HEK293 (cell line): ENCODE data around the gene TRAPPC4.

Experiments used
- CTCF ChIA-PET: fragments of 350-600 bp; formaldehyde crosslinking; extraction: SDS; loops from one replicate; lab custom pipeline; 2021; ENCODE audit warnings: antibody characterized with exemption; lab: Yijun Ruan, JAX
- POLR2A ChIA-PET: fragments of 300-600 bp; formaldehyde crosslinking; extraction: SDS; loops from one replicate; lab custom pipeline; 2020; ENCODE audit warnings: antibody characterized with exemption, inconsistent platforms; lab: Yijun Ruan, JAX
- H3K27ac ChIP-seq: fragments of 200-500 bp; sonication (Bioruptor generic); 2 replicates; pipeline ENCODE4 v1.5.1; 2014; ENCODE audit warnings: low read depth, low read length, control low read depth, inconsistent platforms; ENCODE audit errors: extremely low read depth
- H3K36me3 ChIP-seq, 2 experiments: fragments of 200-500 bp in 1 of 2; sonication (Bioruptor generic) in 1 of 2; 1 replicate in 1 of 2; 2 replicates in 1 of 2; pipeline ENCODE4 v1.5.1; 2014 to 2017; ENCODE audit warnings: inconsistent platforms in 2 of 2, low read length in 2 of 2; ENCODE audit not compliant: control insufficient read depth in 2 of 2, insufficient read depth in 1 of 2
- H3K4me1 ChIP-seq: fragments of 200-500 bp; sonication (Bioruptor generic); 2 replicates; pipeline ENCODE4 v1.5.1; 2014; ENCODE audit warnings: mild to moderate bottlenecking, low read length, inconsistent platforms; ENCODE audit not compliant: control insufficient read depth, insufficient read depth
- H3K4me3 ChIP-seq: 2 replicates; pipeline ENCODE4 v1.5.1; 2011; ENCODE audit warnings: low read depth, mild to moderate bottlenecking, control low read depth, low read length, moderate library complexity
- H3K9me3 ChIP-seq: fragments of 200-500 bp; sonication (Bioruptor generic); 2 replicates; pipeline ENCODE4 v1.5.1; 2014; ENCODE audit warnings: low read depth, low read length, inconsistent platforms; ENCODE audit not compliant: control insufficient read depth, insufficient read depth
- BCL11A ChIP-seq: fragments of 450-650 bp; formaldehyde crosslinking; IDR thresholded peaks from 2 replicates; pipeline ENCODE4 v1.5.1; 2016; ENCODE audit warnings: low read depth, missing biosample characterization, missing genetic modification characterization
- GLIS2 ChIP-seq: fragments of 450-650 bp; formaldehyde crosslinking; IDR thresholded peaks from 2 replicates; pipeline ENCODE4 v1.5.1; 2016; ENCODE audit warnings: missing biosample characterization, missing genetic modification characterization
- KLF17 ChIP-seq: fragments of 450-650 bp; formaldehyde crosslinking; IDR thresholded peaks from 2 replicates; pipeline ENCODE4 v1.5.1; 2016; ENCODE audit warnings: missing biosample characterization, missing genetic modification characterization
- MZF1 ChIP-seq: fragments of 450-650 bp; formaldehyde crosslinking; IDR thresholded peaks from 2 replicates; pipeline ENCODE4 v1.5.1; 2017; ENCODE audit warnings: missing biosample characterization, missing genetic modification characterization, borderline replicate concordance
- PATZ1 ChIP-seq: fragments of 450-650 bp; formaldehyde crosslinking; IDR thresholded peaks from 2 replicates; pipeline ENCODE4 v1.5.1; 2016; ENCODE audit warnings: missing biosample characterization, missing genetic modification characterization
- PRDM1 ChIP-seq: fragments of 450-650 bp; formaldehyde crosslinking; IDR thresholded peaks from 2 replicates; pipeline ENCODE4; 2016; ENCODE audit warnings: missing biosample characterization, missing genetic modification characterization
- PRDM4 ChIP-seq: fragments of 450-650 bp; formaldehyde crosslinking; IDR thresholded peaks from 2 replicates; pipeline ENCODE4 v1.5.1; 2017; ENCODE audit warnings: missing biosample characterization, missing genetic modification characterization
- PRDM6 ChIP-seq: fragments of 450-650 bp; formaldehyde crosslinking; IDR thresholded peaks from 2 replicates; pipeline ENCODE4 v1.5.1; 2017; ENCODE audit warnings: missing biosample characterization, missing genetic modification characterization
- SP2 ChIP-seq: fragments of 450-650 bp; formaldehyde crosslinking; IDR thresholded peaks from 2 replicates; pipeline ENCODE4 v1.5.1; 2016; ENCODE audit warnings: missing biosample characterization, missing genetic modification characterization
- YY1 ChIP-seq: fragments of 450-650 bp; formaldehyde crosslinking; IDR thresholded peaks from 2 replicates; pipeline ENCODE4 v1.5.1; 2018; ENCODE audit warnings: missing biosample characterization, missing genetic modification characterization
- ZNF121 ChIP-seq: fragments of 450-650 bp; formaldehyde crosslinking; IDR thresholded peaks from 2 replicates; pipeline ENCODE4 v1.5.1; 2016; ENCODE audit warnings: missing biosample characterization, missing genetic modification characterization
- ZNF223 ChIP-seq: fragments of 450-650 bp; formaldehyde crosslinking; IDR thresholded peaks from 2 replicates; pipeline ENCODE4 v1.5.1; 2016; ENCODE audit warnings: missing biosample characterization, missing genetic modification characterization
- ZNF394 ChIP-seq: fragments of 450-650 bp; formaldehyde crosslinking; IDR thresholded peaks from 2 replicates; pipeline ENCODE4 v1.5.1; 2016; ENCODE audit warnings: missing biosample characterization, missing genetic modification characterization, mild to moderate bottlenecking, moderate library complexity, borderline replicate concordance
- ZNF501 ChIP-seq: fragments of 450-650 bp; formaldehyde crosslinking; IDR thresholded peaks from 2 replicates; pipeline ENCODE4 v1.5.1; 2016; ENCODE audit warnings: missing biosample characterization, missing genetic modification characterization
- ZNF560 ChIP-seq: fragments of 450-650 bp; formaldehyde crosslinking; IDR thresholded peaks from 2 replicates; pipeline ENCODE4 v1.5.1; 2017; ENCODE audit warnings: missing biosample characterization, missing genetic modification characterization, borderline replicate concordance
- ZNF610 ChIP-seq: fragments of 450-650 bp; formaldehyde crosslinking; IDR thresholded peaks from 2 replicates; pipeline ENCODE4 v1.5.1; 2016; ENCODE audit warnings: missing biosample characterization, missing genetic modification characterization, borderline replicate concordance
- ZNF639 ChIP-seq: fragments of 450-650 bp; formaldehyde crosslinking; IDR thresholded peaks from 2 replicates; pipeline ENCODE4 v1.5.1; 2016; ENCODE audit warnings: missing biosample characterization, missing genetic modification characterization
- ZNF660 ChIP-seq: fragments of 450-650 bp; IDR thresholded peaks from 2 replicates; pipeline ENCODE4 v1.5.1; 2018; ENCODE audit warnings: missing biosample characterization, mild to moderate bottlenecking, missing genetic modification characterization
- ZNF692 ChIP-seq: fragments of 450-650 bp; formaldehyde crosslinking; IDR thresholded peaks from 2 replicates; pipeline ENCODE4 v1.5.1; 2016; ENCODE audit warnings: missing biosample characterization, missing genetic modification characterization
- ZNF747 ChIP-seq: fragments of 450-650 bp; formaldehyde crosslinking; IDR thresholded peaks from 2 replicates; pipeline ENCODE4 v1.5.1; 2016; ENCODE audit warnings: missing biosample characterization, missing genetic modification characterization
- ZSCAN4 ChIP-seq: fragments of 450-650 bp; formaldehyde crosslinking; IDR thresholded peaks from 2 replicates; pipeline ENCODE4 v1.5.1; 2017; ENCODE audit warnings: missing biosample characterization, missing genetic modification characterization

The TRAPPC4 gene

GRCh38 chr11:118998822-118999221 lies 19.7 kb upstream of the TRAPPC4 start:
- Histone ChIP-seq H3K36me3 (peaks cover 13 to 37% of the 10 kb centered on the region in 2 experiments; a peak in 2 of 3 replicates), H3K27ac (no peak overlapping the region)
- POLR2A ChIA-PET: interaction anchor here (0.6 to 1.9 kb wide), 10 partner anchors 12 to 313 kb away, joined by 3 to 7 read pairs (median 4); partner anchors contain the start of genes DDX6, HMBS, RPS25 and TRAPPC4

GRCh38 chr11:119000906-119001305 lies 17.7 kb upstream of the TRAPPC4 start:
- Histone ChIP-seq H3K27ac (no peak overlapping the region), H3K9me3 (no peaks in the 10 kb centered on the region), H3K36me3 (peaks cover 13 to 51% of the 10 kb centered on the region in 2 experiments; a peak in 2 of 3 replicates), H3K4me1 (no peaks in the 10 kb centered on the region), H3K4me3 (no peak overlapping the region)
- POLR2A ChIA-PET: interaction anchor here (0.6 kb wide), 1 partner anchor 11 kb away, joined by 3 read pairs; no protein-coding TSS in a partner anchor
- CTCF ChIA-PET: no interaction called here
- no peak for TF ChIP-seq ZNF501 (tag by site-specific recombination)
- no peak for TF ChIP-seq ZNF692
- TF ChIP-seq YY1 (tag by site-specific recombination): no peak
- no peak for TF ChIP-seq PRDM1 (tag by site-specific recombination)
- no peak for TF ChIP-seq PRDM6 (tag by site-specific recombination)
- TF ChIP-seq ZNF121 (tag by site-specific recombination): no peak
- no peak for TF ChIP-seq MZF1 (tag by site-specific recombination)
- no peak for TF ChIP-seq PATZ1 (tag by site-specific recombination)
- TF ChIP-seq GLIS2 (tag by site-specific recombination): no peak
- TF ChIP-seq ZNF639 (tag by site-specific recombination): no peak
- no peak for TF ChIP-seq ZNF610 (tag by site-specific recombination)
- TF ChIP-seq ZNF747 (tag by site-specific recombination): no peak

More at GRCh38 chr11:118998822-118999221, 19.7 kb upstream of the TRAPPC4 start:
- H3K4me1 ChIP-seq: no peaks in the 10 kb centered on the region
- peak; percentile 21; the same call in 1 of the 2 replicates for TF ChIP-seq ZNF394 (tag by site-specific recombination)
- no peak for TF ChIP-seq SP2
- no peak for TF ChIP-seq ZNF560 (tag by site-specific recombination)
- no peak for TF ChIP-seq ZNF660 (tag by site-specific recombination)
- TF ChIP-seq PRDM4 (tag by site-specific recombination): peak; percentile 49; the same call in 1 of the 2 replicates
- no peak for TF ChIP-seq YY1 (tag by site-specific recombination)
- TF ChIP-seq ZNF223 (tag by site-specific recombination): no peak
- no peak for TF ChIP-seq KLF17
- peak; percentile 34; the same call in 1 of the 2 replicates for TF ChIP-seq BCL11A (tag by site-specific recombination)
- TF ChIP-seq ZSCAN4 (tag by site-specific recombination): no peak
- TF ChIP-seq, all 188 proteins: peak for 3
- CTCF ChIA-PET: interaction anchor here (0.6 to 1.3 kb wide), 3 partner anchors 17 to 329 kb away, joined by 3 read pairs; no protein-coding TSS in a partner anchor
- H3K4me3 ChIP-seq: peak overlapping the region; percentile 94
- no peaks in the 10 kb centered on the region for H3K9me3 ChIP-seq
